Lung (tissue), 12 donors: Measurements from ENCODE around the gene CPT1A. TPM values are rescaled to one million over a fixed set of nuclear protein-coding genes. Genes with fewer than 3 reads are reported as not detected.

Experiments used
- ATAC-seq: fragments of 200-7000 bp; cut with Tn5 transposase; one replicate; pipeline ENCODE4 v1.9.1; 2020; ENCODE audit warnings: moderate number of reproducible peaks; ENCODE audit not compliant: insufficient read depth, low FRiP score
- DNase-seq, 3 donors: peaks; one replicate each; pipeline ENCODE4 v3.0.0-alpha.2; 2013 to 2017
- H3K27ac ChIP-seq, 2 donors: one replicate each; pipeline ENCODE4 v1.5.1; 2013; ENCODE audit warnings: mild to moderate bottlenecking in 2 of 2, moderate library complexity in 2 of 2, control low read depth in 1 of 2, inconsistent platforms in 1 of 2, low read depth in 1 of 2, low read length in 1 of 2
- H3K27me3 ChIP-seq, 3 donors: one replicate each; pipeline ENCODE4 v1.5.1; 2013; ENCODE audit warnings: low read length in 2 of 3; ENCODE audit not compliant: control insufficient read depth in 3 of 3, insufficient read depth in 3 of 3
- H3K36me3 ChIP-seq, 4 donors: one replicate each; pipeline ENCODE4 v1.5.1; 2013; ENCODE audit warnings: low read length in 4 of 4, mild to moderate bottlenecking in 1 of 4, moderate library complexity in 1 of 4; ENCODE audit not compliant: control insufficient read depth in 4 of 4, insufficient read depth in 4 of 4
- H3K4me1 ChIP-seq, 5 donors: one replicate each; pipeline ENCODE4 v1.5.1; 2013; ENCODE audit warnings: low read length in 5 of 5, mild to moderate bottlenecking in 2 of 5, moderate library complexity in 1 of 5; ENCODE audit not compliant: control insufficient read depth in 5 of 5, insufficient read depth in 5 of 5
- H3K4me3 ChIP-seq: one replicate; pipeline ENCODE4 v1.5.1; 2013; ENCODE audit warnings: mild to moderate bottlenecking, control low read depth, moderate library complexity
- H3K9ac ChIP-seq, 2 donors: one replicate each; pipeline ENCODE4 v1.5.1; 2013; ENCODE audit warnings: low read length in 2 of 2, control low read depth in 1 of 2; ENCODE audit not compliant: insufficient read depth in 1 of 2
- H3K9me3 ChIP-seq, 4 donors: one replicate each; pipeline ENCODE4 v1.5.1; 2013; ENCODE audit warnings: low read length in 3 of 4, mild to moderate bottlenecking in 1 of 4, moderate library complexity in 1 of 4; ENCODE audit not compliant: control insufficient read depth in 4 of 4, insufficient read depth in 3 of 4
- CTCF ChIP-seq: IDR thresholded peaks from 2 replicates; pipeline ENCODE4 v1.5.1; 2012; ENCODE audit warnings: mild to moderate bottlenecking; ENCODE audit errors: control extremely low read depth, extremely low read depth
- WGBS, 2 donors: extraction: QIAGEN DNeasy Blood & Tissue Kit; methylation state at CpG; one replicate each; pipeline ENCODE4 v1.1.7; 2013; 5-methylcytosine and 5-hydroxymethylcytosine counted together
- polyA plus RNA-seq, 2 donors: library from polyadenylated mRNA; stranded (reverse); fragments of 200-250 nt; gene quantifications; one replicate each; pipeline ENCODE4 v1.2.1, GENCODE V29; 2013
- total RNA-seq, 2 donors: library from RNA; depleted of rRNA in 1 of 2; stranded (reverse); fragments of >200 nt in 1 of 2; gene quantifications; one replicate each; pipeline ENCODE4 v1.2.1, GENCODE V29; 2014 to 2021
- donor health status: control.
- donor health status: control.
- donor health status: Bipolar disorder and iron deficiency.
- donor health status: healthy.
- donor health status: DM: yes; HTN: yes; CAD: no.

CPT1A gene
- total and polyA plus RNA-seq, 4 donors, result 17.0 to 51.7 (median 18.4) TPM

- H3K9me3 ChIP-seq, result peaks cover 0 to 2% (median 0%) of the 10 kb centered on the region in 4 donors
- DNase-seq (no peak), ATAC-seq (no peak)
- WGBS, 2 donors, result 98% methylated on average over 25 to 26 of the region's 26 CpGs
- H3K36me3 ChIP-seq, result peaks cover 0 to 57% (median 8%) of the 10 kb centered on the region in 4 donors
- H3K27me3 ChIP-seq, result no peaks in the 10 kb centered on the region
- H3K27ac ChIP-seq, result no peak overlapping the region
- H3K4me3 ChIP-seq, result no peak overlapping the region
- no peak overlapping the region for H3K9ac ChIP-seq
- peaks cover 0 to 5% (median 0%) of the 10 kb centered on the region in 5 donors for H3K4me1 ChIP-seq
- TF ChIP-seq CTCF, result no peak
These were observed 59.0 kb downstream of the CPT1A start for GRCh38 chr11:68782711-68783110.

GRCh38 chr11:68780829-68781228, 60.9 kb downstream of the CPT1A start:
- Histone ChIP-seq H3K27ac (no peak overlapping the region), H3K9me3 (peaks cover 0 to 2% (median 0%) of the 10 kb centered on the region in 4 donors), H3K27me3 (no peaks in the 10 kb centered on the region), H3K9ac (no peak overlapping the region), H3K36me3 (peaks cover 0 to 62% (median 13%) of the 10 kb centered on the region in 4 donors), H3K4me1 (peaks cover 0 to 12% (median 0%) of the 10 kb centered on the region in 5 donors), H3K4me3 (no peak overlapping the region)
- ATAC-seq (peak; percentile 62), DNase-seq (peak in 2 of 3 donors; percentile 6 to 26)
- 62 to 89% methylated on average over 4 of the region's 4 CpGs for WGBS, 2 donors
- TF ChIP-seq CTCF, result no peak

- Histone ChIP-seq H3K9ac (no peak overlapping the region), H3K27me3 (no peaks in the 10 kb centered on the region), H3K4me3 (no peak overlapping the region), H3K36me3 (peaks cover 12 to 58% (median 26%) of the 10 kb centered on the region in 4 donors), H3K9me3 (peaks cover 0 to 2% (median 0%) of the 10 kb centered on the region in 4 donors), H3K4me1 (peaks cover 0 to 30% (median 2%) of the 10 kb centered on the region in 5 donors), H3K27ac (peak overlapping the region in 1 of 2 donors; percentile 5)
- no peak for TF ChIP-seq CTCF
- ATAC-seq, result no peak
- 68 to 86% methylated on average over 7 of the region's 7 CpGs for WGBS, 2 donors
- DNase-seq, result peak in 2 of 3 donors; percentile 48 to 53
These were observed 63.5 kb downstream of the CPT1A start for GRCh38 chr11:68778205-68778604.
